Measurements from ENCODE around the gene CDH1.

Gene CDH1

GRCh38 chr16:68732741-68733399 lies 4.2 kb upstream of the CDH1 start:
- no peak for DNase-seq

- no peak for DNase-seq
These were observed 3.5 kb upstream of the CDH1 start for GRCh38 chr16:68733570-68733969.

GRCh38 chr16:68734782-68735181 lies 2.3 kb upstream of the CDH1 start:
- no peak for DNase-seq

GRCh38 chr16:68736561-68736960 lies 531 bp upstream of the CDH1 start:
- no peak for DNase-seq

GRCh38 chr16:68737730-68738629 lies 888 bp downstream of the CDH1 start:
- DNase-seq, result no peak

- DNase-seq, result no peak
These were observed 3.0 kb downstream of the CDH1 start for GRCh38 chr16:68739964-68740627.

- DNase-seq, result no peak
These were observed 3.7 kb downstream of the CDH1 start for GRCh38 chr16:68740628-68741346.

DNA sequence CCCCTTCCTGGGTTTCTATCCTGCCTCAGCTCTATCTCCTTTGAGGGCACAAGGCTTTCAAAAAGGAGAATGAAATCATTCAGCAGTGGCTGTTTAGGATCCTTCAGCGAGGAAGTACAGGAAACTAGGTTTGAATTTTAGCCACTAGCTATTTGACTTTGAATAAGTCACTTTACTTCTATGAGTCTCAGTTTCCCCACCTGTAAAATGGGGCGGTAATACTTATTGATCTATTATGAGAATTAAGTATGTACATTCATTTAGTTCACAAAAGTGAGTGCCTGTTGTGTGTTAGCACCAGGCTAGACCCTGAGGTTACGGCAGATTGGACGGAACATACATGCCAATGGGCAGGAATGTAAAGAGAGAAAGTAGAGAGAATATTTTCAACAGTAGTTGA lies 6.6 kb downstream of the CDH1 start:
- DNase-seq, result no peak

DNA sequence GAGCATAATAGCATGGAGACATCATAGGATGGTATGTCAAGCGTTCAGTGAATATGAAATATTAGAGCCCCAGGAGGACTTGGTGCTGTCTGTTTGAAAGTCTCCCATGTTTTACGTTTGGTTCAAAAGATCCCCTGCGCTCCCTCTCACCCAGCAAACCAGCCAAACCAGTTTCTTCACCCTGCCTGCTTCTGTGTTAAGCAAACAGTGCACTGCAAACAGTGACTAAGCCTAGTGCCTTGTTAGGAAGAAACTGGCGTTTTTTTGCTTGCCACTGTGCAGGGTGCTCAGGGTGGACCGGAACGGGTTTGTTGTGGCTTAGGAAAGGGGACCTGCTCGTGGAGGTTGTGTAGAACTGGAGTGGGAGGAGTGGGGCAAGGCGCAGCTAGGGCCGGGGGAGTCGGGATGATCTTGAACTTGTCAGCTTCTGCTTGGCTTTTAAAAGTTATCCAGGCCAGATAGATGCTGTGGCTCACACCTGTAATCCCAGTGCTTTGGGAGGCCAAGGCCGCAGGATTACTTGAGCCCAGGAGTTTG lies 7.7 kb downstream of the CDH1 start:
- no peak for DNase-seq

DNA sequence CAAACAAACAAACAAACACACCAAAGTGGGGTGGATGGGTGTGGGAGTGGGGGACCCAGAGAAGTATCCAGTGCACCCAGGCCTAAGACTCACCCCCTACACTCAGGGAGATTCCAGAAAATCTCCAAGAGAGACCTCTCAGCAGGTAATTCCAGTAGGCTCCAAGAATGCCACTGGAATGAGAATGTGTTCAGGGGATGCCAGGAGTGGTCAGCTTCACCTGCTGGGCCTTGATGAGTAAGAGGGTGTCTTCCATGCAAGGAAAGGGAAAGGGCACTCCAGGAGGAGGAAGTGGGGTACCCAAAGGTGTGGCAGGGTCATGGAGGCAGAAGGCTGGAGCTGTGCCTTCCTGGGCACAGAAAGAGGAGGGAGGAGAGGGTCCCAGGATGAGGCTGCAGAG lies 9.9 kb downstream of the CDH1 start:
- no peak for DNase-seq

GRCh38 chr16:68749432-68749831 lies 12.3 kb downstream of the CDH1 start:
- DNase-seq, result no peak

DNA sequence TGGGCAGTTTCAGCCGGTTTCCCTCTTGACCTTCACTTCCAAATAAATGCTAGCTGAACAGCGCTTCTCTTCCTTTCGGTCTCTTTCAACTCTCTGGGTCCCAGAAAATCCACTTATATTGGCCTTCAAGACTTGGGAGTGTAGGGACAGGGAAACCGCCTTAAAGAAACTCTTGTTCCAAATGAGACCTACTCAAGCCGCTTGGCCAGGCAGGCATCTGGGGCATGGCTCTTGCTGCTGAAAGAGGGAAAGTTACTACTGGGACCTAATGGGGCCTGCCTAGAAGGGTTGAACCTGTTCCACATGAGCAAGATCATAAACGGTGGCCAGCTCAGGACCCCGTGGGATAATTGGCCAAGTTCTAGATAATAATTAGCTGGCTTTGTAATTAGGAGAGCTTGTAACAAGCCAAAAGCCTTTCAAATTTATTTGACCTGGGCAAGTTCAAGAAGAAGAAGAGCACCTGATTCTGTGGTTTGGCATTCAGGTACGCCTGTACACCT lies 13.2 kb downstream of the CDH1 start:
- no peak for DNase-seq

DNA sequence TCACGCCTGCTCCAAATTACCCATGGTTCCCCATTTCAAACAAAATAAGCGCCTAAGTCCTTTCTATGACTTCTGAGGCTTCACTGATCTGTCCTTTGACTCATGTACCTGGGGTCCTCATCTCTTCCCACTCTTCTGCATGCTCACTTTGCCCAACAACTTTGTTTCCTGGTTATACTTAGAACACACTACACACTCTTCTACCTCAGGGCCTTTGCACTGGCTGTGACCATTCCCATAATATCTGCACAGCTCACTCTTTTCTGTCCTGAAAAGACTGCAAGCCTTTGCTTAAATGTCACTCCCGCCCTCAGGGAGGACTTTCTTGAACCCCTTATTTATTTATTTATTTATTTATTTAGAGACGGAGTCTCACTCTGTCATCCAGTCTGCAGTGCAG lies 14.1 kb downstream of the CDH1 start:
- DNase-seq, result no peak

GRCh38 chr16:68752602-68753001 lies 15.5 kb downstream of the CDH1 start:
- no peak for DNase-seq

GRCh38 chr16:68754084-68754792 lies 17.1 kb downstream of the CDH1 start:
- DNase-seq, result no peak

GRCh38 chr16:68756239-68756915 lies 19.3 kb downstream of the CDH1 start:
- DNase-seq, result no peak

DNA sequence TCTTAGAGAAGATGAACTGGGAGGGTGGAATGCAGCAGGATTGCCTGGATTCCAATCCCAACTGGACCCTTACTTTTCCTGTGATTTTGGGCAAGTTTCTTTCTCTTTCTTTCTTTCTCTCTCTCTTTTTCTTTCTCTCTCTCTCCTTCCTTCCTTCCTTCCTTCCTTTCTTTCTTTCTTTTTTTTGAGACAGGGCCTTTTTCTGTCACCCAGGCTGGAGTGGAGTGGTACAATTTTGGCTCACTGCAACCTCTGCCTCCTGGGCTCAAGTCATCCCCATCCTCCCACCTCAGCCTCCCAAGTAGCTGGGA lies 20.5 kb downstream of the CDH1 start:
- DNase-seq, result no peak

DNA sequence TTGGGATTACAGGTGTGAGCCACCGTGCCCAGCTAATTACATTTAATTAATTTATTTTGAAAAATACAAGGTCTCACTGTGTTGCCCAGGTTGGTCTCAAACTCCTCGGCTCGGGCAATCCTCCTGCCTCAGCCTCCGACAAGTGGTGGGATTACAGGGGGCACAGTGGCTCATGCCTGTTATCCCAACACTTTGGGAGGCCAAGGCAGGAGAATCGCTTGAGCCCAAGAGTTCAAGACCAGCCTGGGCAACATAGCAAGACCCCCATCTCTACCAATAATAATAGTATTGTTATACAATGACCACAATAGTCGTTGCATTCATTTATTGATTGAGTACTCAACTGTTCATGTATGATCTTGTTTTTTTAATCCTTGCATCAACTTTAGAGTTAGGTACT lies 22.0 kb downstream of the CDH1 start:
- no peak for DNase-seq

GRCh38 chr16:68760671-68761275 lies 23.7 kb downstream of the CDH1 start:
- DNase-seq, result no peak

DNA sequence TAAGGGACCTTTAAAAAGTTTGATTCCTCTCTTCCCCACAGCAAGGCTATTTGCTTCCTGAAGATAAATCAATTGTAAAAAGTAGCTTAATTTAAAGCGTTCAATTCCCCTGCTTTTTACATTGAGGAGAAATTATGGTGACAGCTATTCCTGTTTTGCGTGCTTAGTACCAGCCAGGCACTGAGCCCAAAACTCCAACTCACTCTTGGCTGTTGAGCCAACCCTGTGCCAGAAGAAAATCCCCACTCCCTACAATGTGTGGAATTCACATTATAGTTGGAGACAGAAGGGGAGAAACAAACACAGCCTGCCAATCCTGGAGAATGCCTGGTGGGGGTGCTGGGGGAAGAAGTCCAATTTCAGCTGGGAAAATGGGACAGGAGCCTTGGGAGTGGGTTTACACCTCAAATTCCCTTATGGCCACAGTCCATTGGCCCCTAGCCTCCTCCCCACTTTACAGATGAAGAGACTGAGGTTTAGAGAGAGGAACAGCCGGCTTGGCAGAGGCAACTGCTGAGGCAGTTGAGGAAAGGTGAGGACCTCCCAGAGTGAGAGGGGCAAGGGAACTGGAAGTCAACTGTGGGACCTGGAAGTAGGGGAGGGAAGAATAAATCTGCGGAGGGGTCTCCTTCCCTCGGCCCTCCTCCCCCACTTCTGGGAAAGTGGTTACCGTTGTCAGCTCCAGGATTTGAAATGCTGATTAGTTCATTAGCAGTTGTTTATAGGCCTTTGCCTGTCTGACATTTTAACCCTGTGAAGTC lies 26.1 kb downstream of the CDH1 start:
- DNase-seq, result no peak

Measured in NCI-H82 (cell line).